Stimulated activated CD4-positive, alpha-beta T cell treated with anti-CD3 and anti-CD28 coated beads, Interleukin-1b, Interleukin-23, amount 100 ng/mL, for 4 hours (primary cell): ENCODE results near the gene FAH.

ENCODE experiments used
- DNase-seq, 2 donors: peaks; one replicate each; pipeline ENCODE4 v3.0.0-alpha.2; 2020; ENCODE audit warnings: low read depth in 2 of 2

Gene FAH

GRCh38 chr15:80173022-80173759, 20.4 kb downstream of the FAH start:
- peak; percentile 56 to 62 for DNase-seq

GRCh38 chr15:80174017-80174746, 21.4 kb downstream of the FAH start:
- DNase-seq: no peak

- no peak for DNase-seq
Measured at GRCh38 chr15:80175436-80175835, 22.6 kb downstream of the FAH start.

GRCh38 chr15:80176443-80176842, 23.6 kb downstream of the FAH start:
- DNase-seq: no peak

GRCh38 chr15:80177156-80177555, 24.4 kb downstream of the FAH start:
- no peak for DNase-seq

GRCh38 chr15:80179025-80179759, 26.4 kb downstream of the FAH start:
- DNase-seq: no peak

GRCh38 chr15:80179935-80180334, 27.1 kb downstream of the FAH start:
- no peak for DNase-seq

- no peak for DNase-seq
Measured at GRCh38 chr15:80180468-80180867, 27.7 kb downstream of the FAH start.

GRCh38 chr15:80180986-80181385, 28.2 kb downstream of the FAH start:
- no peak for DNase-seq

GRCh38 chr15:80182611-80183261, 29.9 kb downstream of the FAH start:
- DNase-seq: no peak

GRCh38 chr15:80183306-80183705, 30.5 kb downstream of the FAH start:
- DNase-seq: no peak

GRCh38 chr15:80183886-80184285, 31.1 kb downstream of the FAH start:
- no peak for DNase-seq

GRCh38 chr15:80184554-80184953, 31.8 kb downstream of the FAH start:
- no peak for DNase-seq

- no peak for DNase-seq
Measured at GRCh38 chr15:80185152-80185551, 32.4 kb downstream of the FAH start.

- DNase-seq: no peak
Measured at GRCh38 chr15:80186066-80186465, 33.3 kb downstream of the FAH start.

- no peak for DNase-seq
Measured at GRCh38 chr15:80186597-80186996, 33.8 kb downstream of the FAH start.

GRCh38 chr15:80188251-80188650, 35.5 kb downstream of the FAH start:
- DNase-seq: no peak

- no peak for DNase-seq
Measured at GRCh38 chr15:80191198-80191597, 38.4 kb downstream of the FAH start.

- no peak for DNase-seq
Measured at GRCh38 chr15:80191897-80192595, 39.2 kb downstream of the FAH start.

- DNase-seq: no peak
Measured at GRCh38 chr15:80194186-80194585, 41.4 kb downstream of the FAH start.

GRCh38 chr15:80194914-80195313, 42.1 kb downstream of the FAH start:
- DNase-seq: no peak

- no peak for DNase-seq
Measured at GRCh38 chr15:80199366-80199765, 46.6 kb downstream of the FAH start.
